PC-9 (cell line): ENCODE data around the gene STX16. TPM values are rescaled to one million over a fixed set of nuclear protein-coding genes. Genes with fewer than 3 reads are reported as not detected.

Source experiments
- BruUV-seq: library from RNA; stranded (reverse); fragments of 400-500 nt; replicated peaks from 2 replicates; lab custom pipeline; 2021; lab: Mats Ljungman, UMichigan
- CTCF ChIA-PET: fragments of 300-600 bp; sonication (Branson Sonifier 250); formaldehyde crosslinking; loops from one replicate; lab custom pipeline; 2022; ENCODE audit warnings: antibody characterized with exemption; lab: Charles Lee
- POLR2A ChIA-PET: fragments of 300-600 bp; sonication (Branson Sonifier 250); formaldehyde crosslinking; loops from one replicate; lab custom pipeline; 2022; ENCODE audit warnings: antibody characterized with exemption; ENCODE audit not compliant: unreplicated experiment; lab: Charles Lee
- DNase-seq, 2 experiments: peaks; one replicate each; pipeline versions ENCODE4 v3.0.0 to v3.0.0-alpha.2; 2015 to 2022; ENCODE audit warnings: mixed read lengths in 1 of 2
- H2AFZ ChIP-seq: fragments of 200-600 bp; sonication (generic); 2 replicates; pipeline ENCODE4 v1.8.1; 2017; ENCODE audit warnings: antibody characterized with exemption
- H3F3A ChIP-seq: fragments of 200-600 bp; sonication (generic); 2 replicates; pipeline ENCODE4 v1.8.1; 2017; ENCODE audit warnings: antibody characterized with exemption, mild to moderate bottlenecking, low read depth; ENCODE audit not compliant: insufficient read depth
- H3K27ac ChIP-seq: fragments of 200-600 bp; sonication (generic); 2 replicates; pipeline ENCODE4 v1.6.1; 2016; ENCODE audit warnings: mixed run types
- H3K27me3 ChIP-seq: fragments of 200-600 bp; sonication (generic); 2 replicates; pipeline ENCODE4 v1.6.1; 2016; ENCODE audit warnings: low read depth, mixed run types; ENCODE audit not compliant: insufficient read depth
- H3K36me3 ChIP-seq: fragments of 200-600 bp; sonication (generic); 2 replicates; pipeline ENCODE4 v1.6.1; 2016; ENCODE audit warnings: low read depth, mixed run types
- H3K4me1 ChIP-seq: fragments of 200-600 bp; sonication (generic); replicated peaks from 2 replicates; pipeline ENCODE4 v1.6.1; 2016; ENCODE audit warnings: mixed run types; ENCODE audit not compliant: insufficient read depth
- H3K4me2 ChIP-seq: fragments of 200-600 bp; sonication (generic); 2 replicates; pipeline ENCODE4 v1.6.1; 2017; ENCODE audit warnings: mixed run types
- H3K4me3 ChIP-seq: fragments of 200-600 bp; sonication (generic); 2 replicates; pipeline ENCODE4 v1.6.1; 2016; ENCODE audit warnings: mixed run types
- H3K79me2 ChIP-seq: fragments of 200-600 bp; sonication (generic); 2 replicates; pipeline ENCODE4 v1.6.1; 2017; ENCODE audit warnings: low read depth, mixed run types
- H3K9me2 ChIP-seq: fragments of 200-600 bp; sonication (generic); 2 replicates; pipeline ENCODE4 v1.8.1; 2017; ENCODE audit warnings: mild to moderate bottlenecking; ENCODE audit not compliant: insufficient read depth
- H3K9me3 ChIP-seq: fragments of 200-600 bp; sonication (generic); 2 replicates; pipeline ENCODE4 v1.8.1; 2016; ENCODE audit warnings: low read depth; ENCODE audit not compliant: insufficient read depth
- H4K20me1 ChIP-seq: fragments of 200-600 bp; sonication (generic); 2 replicates; pipeline ENCODE4 v1.8.1; 2017; ENCODE audit not compliant: insufficient read depth
- CTCF ChIP-seq: fragments of 200-600 bp; sonication (generic); conservative IDR thresholded peaks from 2 replicates; pipeline ENCODE4 v1.6.1; 2017; ENCODE audit warnings: mixed run types, antibody characterized with exemption, mild to moderate bottlenecking, moderate library complexity
- EZH2 ChIP-seq: fragments of 200-600 bp; sonication (generic); IDR thresholded peaks from 2 replicates; pipeline ENCODE4 v1.8.0; 2017; ENCODE audit warnings: antibody characterized with exemption, low read depth
- intact Hi-C: fragments of 100-400 bp; cut with micrococcal nuclease; formaldehyde crosslinking; loops from one replicate; pipeline ENCODE4 v1.10.0; 2022; ENCODE audit not compliant: unreplicated experiment
- total RNA-seq: library from RNA; stranded (reverse); gene quantifications from 2 replicates; pipeline ENCODE4 v1.2.3, GENCODE V29; 2021

STX16 gene
- total RNA-seq, 1 experiment from 2014 or later: 76.3 TPM

- Histone ChIP-seq H3K9me3 (no peaks in the 10 kb centered on the region), H3F3A (no peaks in the 10 kb centered on the region), H3K79me2 (no peaks in the 10 kb centered on the region), H3K4me3 (no peak overlapping the region), H3K4me2 (no peak overlapping the region), H4K20me1 (0 out of 2 replicates have a peak, but pooled peaks cover 5% of the 10 kb centered on the region), H3K27ac (no peak overlapping the region), H3K4me1 (no peaks in the 10 kb centered on the region), H2AFZ (no peak overlapping the region), H3K27me3 (no peaks in the 10 kb centered on the region), H3K36me3 (no peaks in the 10 kb centered on the region), H3K9me2 (no peaks in the 10 kb centered on the region)
- BruUV-seq: no TSS peak
- no peak for TF ChIP-seq EZH2
- no peak for TF ChIP-seq CTCF
- CTCF ChIA-PET: no interaction called here
- intact Hi-C loops: no loop called here
- POLR2A ChIA-PET: no interaction called here
- no peak for DNase-seq
Measured at GRCh38 chr20:58682656-58683531, 31.8 kb downstream of the STX16 start.

- DNase-seq: no peak
- no peaks in the 10 kb centered on the region for H3K9me3 ChIP-seq
- ChIA-PET CTCF (no interaction called here), POLR2A (no interaction called here)
- H3F3A ChIP-seq: no peaks in the 10 kb centered on the region
- no peaks in the 10 kb centered on the region for H3K79me2 ChIP-seq
- no peaks in the 10 kb centered on the region for H3K9me2 ChIP-seq
- intact Hi-C loops: no loop called here
- H3K36me3 ChIP-seq: no peaks in the 10 kb centered on the region
- no peak overlapping the region for H2AFZ ChIP-seq
- no peaks in the 10 kb centered on the region for H4K20me1 ChIP-seq
- no peak overlapping the region for H3K27ac ChIP-seq
- no peak overlapping the region for H3K4me3 ChIP-seq
- H3K4me2 ChIP-seq: no peak overlapping the region
- TF ChIP-seq CTCF (no peak), EZH2 (no peak)
- BruUV-seq: no TSS peak
- H3K4me1 ChIP-seq: no peaks in the 10 kb centered on the region
- H3K27me3 ChIP-seq: no peaks in the 10 kb centered on the region
Measured at GRCh38 chr20:58684291-58684690, 33.2 kb downstream of the STX16 start.

GRCh38 chr20:58685988-58686387, 34.9 kb downstream of the STX16 start:
- Histone ChIP-seq H3F3A (peaks cover 11% of the 10 kb centered on the region), H3K4me2 (no peak overlapping the region), H3K9me3 (no peaks in the 10 kb centered on the region), H3K36me3 (no peaks in the 10 kb centered on the region), H3K27me3 (no peaks in the 10 kb centered on the region), H4K20me1 (no peaks in the 10 kb centered on the region), H3K4me3 (no peak overlapping the region), H2AFZ (no peak overlapping the region), H3K27ac (no peak overlapping the region), H3K4me1 (no peaks in the 10 kb centered on the region), H3K79me2 (no peaks in the 10 kb centered on the region), H3K9me2 (no peaks in the 10 kb centered on the region)
- TF ChIP-seq CTCF: no peak
- no peak for TF ChIP-seq EZH2
- DNase-seq: no peak
- ChIA-PET POLR2A (no interaction called here), CTCF (no interaction called here)
- intact Hi-C loops: no loop called here
- BruUV-seq: no TSS peak
